HS-27A (cell line): Measurements from ENCODE around the gene DZIP1.

Experiments used
- DNase-seq: peaks from one replicate; pipeline ENCODE4 v3.0.0-alpha.2; 2012; ENCODE audit warnings: low read depth, missing footprints

The DZIP1 gene

GRCh38 chr13:95544293-95544692 lies 100.2 kb downstream of the DZIP1 start:
- DNase-seq: no peak

GRCh38 chr13:95541911-95542474 lies 102.5 kb downstream of the DZIP1 start:
- no peak for DNase-seq

DNA sequence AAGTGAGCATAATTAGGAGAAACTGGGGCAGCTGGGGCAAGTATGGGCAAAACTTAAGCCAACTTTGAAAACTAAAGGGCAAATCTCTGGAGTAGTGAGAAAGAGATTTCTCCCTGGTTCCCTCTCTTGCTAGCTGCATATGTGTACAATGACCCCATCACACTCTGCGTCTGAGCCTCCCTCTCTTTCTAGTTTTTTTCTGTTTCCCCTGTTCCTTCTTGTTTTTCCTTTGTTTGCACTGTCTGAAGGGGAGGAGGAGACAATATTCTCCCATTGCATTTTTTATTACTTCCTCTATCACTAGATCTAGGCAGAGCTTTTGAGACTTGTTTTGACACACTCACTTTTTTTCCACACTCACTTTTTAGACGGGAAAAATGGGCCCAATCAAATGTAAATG lies 103.2 kb downstream of the DZIP1 start:
- no peak for DNase-seq

DNA sequence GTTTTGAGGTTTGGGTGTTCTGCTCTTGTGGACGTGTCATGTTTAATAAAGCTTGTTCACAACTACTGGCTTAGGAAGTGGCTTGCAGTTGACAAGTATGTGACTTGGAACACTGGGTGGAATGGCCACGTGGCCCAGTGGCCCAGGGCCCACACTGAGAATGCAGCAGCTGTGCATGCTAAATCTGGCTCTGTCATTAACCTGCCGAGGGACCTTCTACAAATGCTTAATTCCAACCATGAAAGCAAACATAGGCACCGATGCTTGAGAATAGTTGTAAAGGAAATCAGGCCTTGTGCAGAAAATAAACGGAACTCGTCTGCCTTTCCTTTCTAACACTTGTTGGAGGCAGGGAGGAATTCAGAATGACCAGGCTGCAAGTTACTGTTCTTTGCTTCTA lies 103.6 kb downstream of the DZIP1 start:
- DNase-seq: no peak

- DNase-seq: no peak
Measured at GRCh38 chr13:95536632-95537241, 107.8 kb downstream of the DZIP1 start.

DNA sequence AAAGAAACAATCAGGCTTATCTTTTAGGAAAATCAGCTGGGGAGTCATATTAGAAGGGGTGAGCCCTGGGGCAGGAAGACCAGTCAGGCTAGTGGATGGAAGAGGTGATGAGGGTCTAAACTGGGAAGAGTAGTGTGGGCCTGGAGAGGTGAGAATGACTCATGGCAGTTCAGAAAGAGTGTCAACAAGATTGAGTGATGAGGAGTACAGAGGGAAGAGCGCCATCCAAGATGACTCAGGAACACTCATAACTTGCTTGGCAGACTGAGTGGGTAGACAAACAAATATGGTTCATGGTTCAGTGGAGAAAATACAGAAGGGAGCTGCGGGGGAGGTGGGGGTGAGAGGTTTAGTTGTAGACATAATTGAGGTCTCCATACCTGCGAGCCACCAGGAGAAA lies 109.3 kb downstream of the DZIP1 start:
- peak; percentile 40 for DNase-seq

DNA sequence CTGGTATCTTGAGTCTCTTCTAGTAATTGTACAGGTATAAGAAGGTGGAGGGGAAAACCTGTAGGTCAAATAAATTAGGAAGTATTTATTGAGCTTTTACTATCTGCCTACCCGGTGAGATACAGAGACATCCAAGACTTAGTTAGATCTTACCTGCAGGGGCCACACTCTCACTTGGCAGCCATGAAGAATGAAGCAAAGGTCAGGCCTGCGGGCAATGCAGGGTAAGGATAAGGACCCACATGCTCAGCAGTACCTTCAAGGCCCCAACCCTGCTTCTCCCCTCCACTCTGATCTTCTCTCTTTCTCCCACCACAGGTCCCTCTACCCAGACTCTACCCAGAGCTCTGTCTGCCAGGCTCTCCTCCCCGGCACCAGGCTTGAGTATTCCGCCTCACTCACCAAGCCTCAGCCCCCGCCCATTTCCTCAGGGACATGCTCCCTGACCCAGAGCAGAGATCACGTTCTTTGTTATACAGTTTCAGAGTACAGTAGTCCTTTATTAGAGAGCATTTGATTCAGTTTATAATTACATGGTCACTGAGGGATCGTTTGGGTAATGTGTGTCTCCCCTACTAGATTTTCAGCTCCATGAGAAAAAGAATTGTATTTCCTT lies 110.9 kb downstream of the DZIP1 start:
- no peak for DNase-seq

GRCh38 chr13:95530178-95530577 lies 114.3 kb downstream of the DZIP1 start:
- no peak for DNase-seq
